Osteoblast (primary cell): ENCODE data around the gene TRIM69. TPM values are rescaled to one million over a fixed set of nuclear protein-coding genes. Genes with fewer than 3 reads are reported as not detected.
A peak's percentile ranks its signal among the peaks of the same experiment; 100 is the strongest.

ENCODE experiments used
- DNase-seq: peaks from one replicate; pipeline ENCODE4 v3.0.0; 2011; ENCODE audit warnings: low spot score, mixed read lengths; ENCODE audit not compliant: insufficient read length; ENCODE audit errors: missing footprints
- H2AFZ ChIP-seq: 2 replicates; pipeline ENCODE4 v1.6.0; 2011; ENCODE audit warnings: mild to moderate bottlenecking, low read length
- H3K27ac ChIP-seq: 2 replicates; pipeline ENCODE4 v1.5.1; 2011; ENCODE audit warnings: mild to moderate bottlenecking, low read depth, low read length, moderate library complexity
- H3K27me3 ChIP-seq: 2 replicates; pipeline ENCODE4 v1.6.0; 2012; ENCODE audit warnings: mild to moderate bottlenecking, control low read depth, inconsistent platforms, low read length, moderate library complexity; ENCODE audit not compliant: insufficient read depth
- H3K36me3 ChIP-seq: 2 replicates; pipeline ENCODE4 v1.5.1; 2011; ENCODE audit warnings: mild to moderate bottlenecking, low read length, control low read depth, moderate library complexity; ENCODE audit not compliant: insufficient read depth
- H3K4me1 ChIP-seq: 2 replicates; pipeline ENCODE4 v1.5.1; 2011; ENCODE audit warnings: mild to moderate bottlenecking, low read length, control low read depth, moderate library complexity; ENCODE audit not compliant: insufficient read depth
- H3K4me2 ChIP-seq: 2 replicates; pipeline ENCODE4 v1.6.0; 2011; ENCODE audit warnings: mild to moderate bottlenecking, low read length; ENCODE audit not compliant: insufficient read depth
- H3K4me3 ChIP-seq: fragments of 200-600 bp; sonication (generic); 3 replicates; pipeline ENCODE4 v1.5.1; 2012; ENCODE audit warnings: mild to moderate bottlenecking, low read length, inconsistent platforms; ENCODE audit not compliant: insufficient read depth
- H3K79me2 ChIP-seq: 2 replicates; pipeline ENCODE4 v1.6.0; 2012; ENCODE audit warnings: mild to moderate bottlenecking, low read length, control low read depth, inconsistent platforms; ENCODE audit not compliant: insufficient read depth
- H3K9me3 ChIP-seq: 2 replicates; pipeline ENCODE4 v1.5.1; 2011; ENCODE audit warnings: low read depth, low read length, control low read depth
- H4K20me1 ChIP-seq: 2 replicates; pipeline ENCODE4 v1.6.0; 2012; ENCODE audit warnings: mild to moderate bottlenecking, low read length, control low read depth; ENCODE audit not compliant: insufficient read depth
- CTCF ChIP-seq: IDR thresholded peaks from 2 replicates; pipeline ENCODE4 v1.5.1; 2011; ENCODE audit warnings: mild to moderate bottlenecking, low read depth, low read length, moderate library complexity; ENCODE audit errors: extremely low read depth
- total RNA-seq: library from RNA; depleted of rRNA; stranded (reverse); fragments of >200 nt; gene quantifications from 2 replicates; pipeline ENCODE4 v1.2.3, GENCODE V29; 2012

TRIM69 gene
- total RNA-seq, 1 donor = 9.4 TPM

- H3K27me3 ChIP-seq = peaks cover 22% of the 10 kb centered on the region
- no peak overlapping the region for H3K4me3 ChIP-seq
- H3K27ac ChIP-seq = no peak overlapping the region
- H3K79me2 ChIP-seq = no peaks in the 10 kb centered on the region
- H3K4me2 ChIP-seq = no peak overlapping the region
- H3K9me3 ChIP-seq = no peaks in the 10 kb centered on the region
- no peak for TF ChIP-seq CTCF
- no peak for DNase-seq
- no peak overlapping the region for H2AFZ ChIP-seq
- no peaks in the 10 kb centered on the region for H3K4me1 ChIP-seq
- no peaks in the 10 kb centered on the region for H4K20me1 ChIP-seq
- H3K36me3 ChIP-seq = no peaks in the 10 kb centered on the region
Measured at GRCh38 chr15:44802336-44802735, 66.0 kb downstream of the TRIM69 start.

- H2AFZ ChIP-seq = no peak overlapping the region
- peaks cover 32% of the 10 kb centered on the region for H3K27me3 ChIP-seq
- no peaks in the 10 kb centered on the region for H3K4me1 ChIP-seq
- H3K36me3 ChIP-seq = no peaks in the 10 kb centered on the region
- no peak overlapping the region for H3K4me2 ChIP-seq
- H3K9me3 ChIP-seq = no peaks in the 10 kb centered on the region
- H3K4me3 ChIP-seq = no peak overlapping the region
- H3K79me2 ChIP-seq = no peaks in the 10 kb centered on the region
- H3K27ac ChIP-seq = no peak overlapping the region
- H4K20me1 ChIP-seq = no peaks in the 10 kb centered on the region
- no peak for DNase-seq
- no peak for TF ChIP-seq CTCF
Measured at GRCh38 chr15:44804298-44805046, 68.1 kb downstream of the TRIM69 start.

- Histone ChIP-seq H3K4me1 (no peaks in the 10 kb centered on the region), H3K79me2 (no peaks in the 10 kb centered on the region), H3K36me3 (no peaks in the 10 kb centered on the region), H2AFZ (no peak overlapping the region), H4K20me1 (no peaks in the 10 kb centered on the region), H3K4me3 (no peak overlapping the region), H3K27me3 (peaks cover 42% of the 10 kb centered on the region), H3K27ac (no peak overlapping the region), H3K9me3 (no peaks in the 10 kb centered on the region), H3K4me2 (no peak overlapping the region)
- no peak for TF ChIP-seq CTCF
- DNase-seq = no peak
Measured at GRCh38 chr15:44808557-44808956, 72.2 kb downstream of the TRIM69 start.

GRCh38 chr15:44810237-44810636, 73.9 kb downstream of the TRIM69 start:
- Histone ChIP-seq H3K9me3 (no peaks in the 10 kb centered on the region), H3K27ac (no peak overlapping the region), H3K4me1 (no peaks in the 10 kb centered on the region), H3K36me3 (no peaks in the 10 kb centered on the region), H3K4me3 (no peak overlapping the region), H3K27me3 (peaks cover 38% of the 10 kb centered on the region), H3K79me2 (no peaks in the 10 kb centered on the region), H3K4me2 (no peak overlapping the region), H4K20me1 (no peaks in the 10 kb centered on the region), H2AFZ (no peak overlapping the region)
- no peak for TF ChIP-seq CTCF
- DNase-seq = peak; percentile 44
